GM12891 (cell line): Measurements from ENCODE around the gene PDIA5.

Source experiments
- PAX5 ChIP-seq: IDR thresholded peaks from 2 replicates; pipeline ENCODE4 v1.6.1; 2011; ENCODE audit warnings: low read length, moderate library complexity, mild to moderate bottlenecking; ENCODE audit not compliant: insufficient read depth, severe bottlenecking
- POLR2A ChIP-seq: IDR thresholded peaks from 2 replicates; pipeline ENCODE4 v1.6.1; 2011; ENCODE audit warnings: low read depth, low read length, control low read depth
- POLR2AphosphoS5 ChIP-seq: IDR thresholded peaks from 2 replicates; pipeline ENCODE4 v1.6.1; 2011; ENCODE audit warnings: low read depth, low read length, control low read depth
- POU2F2 ChIP-seq: IDR thresholded peaks from 2 replicates; pipeline ENCODE4 v1.6.1; 2011; ENCODE audit warnings: low read depth, mild to moderate bottlenecking, control low read depth, low read length, moderate library complexity
- SPI1 ChIP-seq: IDR thresholded peaks from 2 replicates; pipeline ENCODE4 v1.6.1; 2011; ENCODE audit warnings: low read depth, low read length, control low read depth
- TAF1 ChIP-seq: IDR thresholded peaks from 2 replicates; pipeline ENCODE4 v1.6.1; 2011; ENCODE audit warnings: low read depth, low read length, control low read depth

- TF ChIP-seq POLR2A (no peak), POLR2AphosphoS5 (no peak), TAF1 (no peak), PAX5 (no peak), POU2F2 (no peak), SPI1 (peak; percentile 76)
Measured at GRCh38 chr3:123153125-123154019, 86.5 kb downstream of the PDIA5 start.
